GM13977 (cell line): ENCODE measurements around the gene UBR4.

ENCODE experiments used
- DNase-seq: peaks from one replicate; pipeline ENCODE4 v3.0.0; 2012; ENCODE audit warnings: low spot score
- CTCF ChIP-seq: IDR thresholded peaks from 2 replicates; pipeline ENCODE4 v1.5.1; 2012; ENCODE audit warnings: mild to moderate bottlenecking, control low read depth; ENCODE audit not compliant: insufficient read depth; ENCODE audit errors: extremely low read depth, missing control alignments
- in situ Hi-C: fragments of 300-500 bp; cut with MboI; formaldehyde crosslinking; loops from one replicate; pipeline ENCODE4 v1.12.0; 2022; ENCODE audit warnings: low sequenced_read_pairs, low pct_unique_long_range_greater_than_20kb, mixed read lengths, inconsistent platforms; ENCODE audit not compliant: unreplicated experiment

UBR4 gene

GRCh38 chr1:19055001-19055400, 155.1 kb downstream of the UBR4 start:
- DNase-seq: no peak
- in situ Hi-C loops: no loop called here
- TF ChIP-seq CTCF: no peak

- TF ChIP-seq CTCF: no peak
- DNase-seq: no peak
- in situ Hi-C loops: no loop called here
Measured at GRCh38 chr1:19054216-19054615, 155.8 kb downstream of the UBR4 start.

- DNase-seq: no peak
- no peak for TF ChIP-seq CTCF
- in situ Hi-C loops: no loop called here
Measured at GRCh38 chr1:19053486-19053885, 156.6 kb downstream of the UBR4 start.

GRCh38 chr1:19049798-19050197, 160.3 kb downstream of the UBR4 start:
- TF ChIP-seq CTCF: no peak
- in situ Hi-C loops: no loop called here

GRCh38 chr1:19049128-19049768, 160.8 kb downstream of the UBR4 start:
- no peak for TF ChIP-seq CTCF
- in situ Hi-C loops: no loop called here
- no peak for DNase-seq

More at GRCh38 chr1:19049798-19050197, 160.3 kb downstream of the UBR4 start:
- DNase-seq: no peak

- no peak for TF ChIP-seq CTCF
- DNase-seq: no peak
- in situ Hi-C loops: no loop called here
Measured at GRCh38 chr1:19046972-19047731, 162.9 kb downstream of the UBR4 start.
